ENCODE data around the gene DMWD. TPM values are rescaled to one million over a fixed set of nuclear protein-coding genes. Genes with fewer than 3 reads are reported as not detected.

DMWD gene
- total RNA-seq, 1 experiment from 2014 or later: 57.5 TPM

GRCh38 chr19:45789035-45789786, 3.4 kb downstream of the DMWD start:
- POLR2A ChIA-PET: no interaction called here
- no peaks in the 10 kb centered on the region for H3K9me3 Mint-ChIP-seq (ENCODE audit: unreplicated experiment)
- no peak overlapping the region for H3K27ac Mint-ChIP-seq (ENCODE audit: low read depth, unreplicated experiment)
- no peak for DNase-seq (ENCODE audit: unreplicated experiment)
- H3K4me3 Mint-ChIP-seq (ENCODE audit: unreplicated experiment): no peak overlapping the region
- no peak for TF ChIP-seq CTCF (IDR thresholded peaks at IDR 0.05; ENCODE audit: unreplicated experiment)
- peaks cover 28% of the 10 kb centered on the region for H3K4me1 Mint-ChIP-seq (ENCODE audit: insufficient read depth, unreplicated experiment)
- CTCF ChIA-PET: interaction anchor here (0.9 kb wide), 1 partner anchor 10 kb away, joined by 3 read pairs; no protein-coding TSS in a partner anchor
- H3K27me3 Mint-ChIP-seq (ENCODE audit: insufficient read depth, unreplicated experiment): no peaks in the 10 kb centered on the region
- BruUV-seq (replicated peaks): no TSS peak
- H3K36me3 Mint-ChIP-seq (ENCODE audit: insufficient read depth, unreplicated experiment): peaks cover 38% of the 10 kb centered on the region
- intact Hi-C loops (cut with micrococcal nuclease): no loop called here

- ChIA-PET POLR2A (no interaction called here), CTCF (interaction anchor here (1.3 kb wide), 1 partner anchor 12 kb away, joined by 3 read pairs; no protein-coding TSS in a partner anchor)
- H3K9me3 Mint-ChIP-seq (ENCODE audit: unreplicated experiment): no peaks in the 10 kb centered on the region
- peaks cover 25% of the 10 kb centered on the region for H3K4me1 Mint-ChIP-seq (ENCODE audit: insufficient read depth, unreplicated experiment)
- no peaks in the 10 kb centered on the region for H3K27me3 Mint-ChIP-seq (ENCODE audit: insufficient read depth, unreplicated experiment)
- no peak for TF ChIP-seq CTCF (IDR thresholded peaks at IDR 0.05; ENCODE audit: unreplicated experiment)
- BruUV-seq (replicated peaks): no TSS peak
- peaks cover 38% of the 10 kb centered on the region for H3K36me3 Mint-ChIP-seq (ENCODE audit: insufficient read depth, unreplicated experiment)
- no peak for DNase-seq (ENCODE audit: unreplicated experiment)
- H3K27ac Mint-ChIP-seq (ENCODE audit: low read depth, unreplicated experiment): no peak overlapping the region
- no peak overlapping the region for H3K4me3 Mint-ChIP-seq (ENCODE audit: unreplicated experiment)
- intact Hi-C loops (cut with micrococcal nuclease): no loop called here
Measured at GRCh38 chr19:45786533-45786894, 6.1 kb downstream of the DMWD start.

GRCh38 chr19:45785781-45786532, 6.7 kb downstream of the DMWD start:
- TF ChIP-seq CTCF (IDR thresholded peaks at IDR 0.05; ENCODE audit: unreplicated experiment): no peak
- peaks cover 38% of the 10 kb centered on the region for H3K36me3 Mint-ChIP-seq (ENCODE audit: insufficient read depth, unreplicated experiment)
- H3K9me3 Mint-ChIP-seq (ENCODE audit: unreplicated experiment): no peaks in the 10 kb centered on the region
- no peak for DNase-seq (ENCODE audit: unreplicated experiment)
- H3K27ac Mint-ChIP-seq (ENCODE audit: low read depth, unreplicated experiment): no peak overlapping the region
- POLR2A ChIA-PET: no interaction called here
- no peaks in the 10 kb centered on the region for H3K27me3 Mint-ChIP-seq (ENCODE audit: insufficient read depth, unreplicated experiment)
- H3K4me1 Mint-ChIP-seq (ENCODE audit: insufficient read depth, unreplicated experiment): peaks cover 23% of the 10 kb centered on the region
- intact Hi-C loops (cut with micrococcal nuclease): no loop called here
- BruUV-seq (replicated peaks): no TSS peak
- no peak overlapping the region for H3K4me3 Mint-ChIP-seq (ENCODE audit: unreplicated experiment)
- CTCF ChIA-PET: no interaction called here

GRCh38 chr19:45785097-45785496, 7.5 kb downstream of the DMWD start:
- ChIA-PET POLR2A (no interaction called here), CTCF (interaction anchor here (1.3 kb wide), 1 partner anchor 14 kb away, joined by 6 read pairs; no protein-coding TSS in a partner anchor)
- H3K4me3 Mint-ChIP-seq (ENCODE audit: unreplicated experiment): no peak overlapping the region
- intact Hi-C loops (cut with micrococcal nuclease): no loop called here
- H3K36me3 Mint-ChIP-seq (ENCODE audit: insufficient read depth, unreplicated experiment): peaks cover 44% of the 10 kb centered on the region
- no peaks in the 10 kb centered on the region for H3K27me3 Mint-ChIP-seq (ENCODE audit: insufficient read depth, unreplicated experiment)
- peaks cover 19% of the 10 kb centered on the region for H3K4me1 Mint-ChIP-seq (ENCODE audit: insufficient read depth, unreplicated experiment)
- DNase-seq (ENCODE audit: unreplicated experiment): no peak
- H3K27ac Mint-ChIP-seq (ENCODE audit: low read depth, unreplicated experiment): no peak overlapping the region
- no TSS peak for BruUV-seq (replicated peaks)
- no peaks in the 10 kb centered on the region for H3K9me3 Mint-ChIP-seq (ENCODE audit: unreplicated experiment)
- TF ChIP-seq CTCF (IDR thresholded peaks at IDR 0.05; ENCODE audit: unreplicated experiment): no peak
